Upper lobe of left lung (tissue), 6 donors: ENCODE results near the gene SPRED2. TPM values are rescaled to one million over a fixed set of nuclear protein-coding genes. Genes with fewer than 3 reads are reported as not detected.

ENCODE experiments used
- ATAC-seq, 2 donors: fragments of 200-7000 bp; cut with Tn5 transposase; one replicate each; pipeline ENCODE4 v1.9.1; 2022; ENCODE audit warnings: mild to moderate bottlenecking in 2 of 2, moderate library complexity in 2 of 2; ENCODE audit not compliant: low FRiP score in 2 of 2
- DNase-seq, 2 donors: peaks; one replicate each; pipeline ENCODE4 v3.0.0-alpha.2; 2019 to 2020
- H3K27ac ChIP-seq, 4 donors: fragments of 200-600 bp; sonication (generic); one replicate each; pipeline ENCODE4 v1.5.1; 2016 to 2019
- H3K27me3 ChIP-seq, 4 donors: fragments of 200-600 bp; sonication (generic); one replicate each; pipeline ENCODE4 v1.5.1; 2017 to 2019
- H3K36me3 ChIP-seq, 4 donors: fragments of 200-600 bp; sonication (generic); one replicate each; pipeline ENCODE4 v1.5.1; 2016 to 2019
- H3K4me1 ChIP-seq, 4 donors: fragments of 200-600 bp; sonication (generic); one replicate each; pipeline ENCODE4 v1.5.1; 2018 to 2019
- H3K4me3 ChIP-seq, 4 donors: fragments of 200-600 bp; sonication (generic); one replicate each; pipeline ENCODE4 v1.5.1; 2017 to 2019; ENCODE audit warnings: mild to moderate bottlenecking in 2 of 4, moderate library complexity in 1 of 4
- H3K9me3 ChIP-seq, 4 donors: fragments of 200-600 bp; sonication (generic); one replicate each; pipeline ENCODE4 v1.5.1; 2018 to 2019
- EP300 ChIP-seq, 4 donors: sonication (generic); formaldehyde crosslinking; IDR thresholded peaks; one replicate each; pipeline ENCODE4 v1.5.1; 2017; ENCODE audit warnings: antibody characterized with exemption in 4 of 4, control low read depth in 2 of 4
- POLR2A ChIP-seq, 4 donors: fragments of 450-650 bp; IDR thresholded peaks; one replicate each; pipeline ENCODE4 v1.5.1; 2016 to 2017; ENCODE audit warnings: antibody characterized with exemption in 4 of 4, mild to moderate bottlenecking in 2 of 4
- POLR2AphosphoS5 ChIP-seq, 2 donors: sonication (generic); formaldehyde crosslinking; IDR thresholded peaks; one replicate each; pipeline ENCODE4 v1.5.1; 2017; ENCODE audit warnings: antibody characterized with exemption in 2 of 2
- WGBS, 2 donors: methylation state at CpG; one replicate each; pipeline ENCODE4 v1.1.5; 2017 to 2018; 5-methylcytosine and 5-hydroxymethylcytosine counted together
- total RNA-seq, 6 donors: library from RNA; depleted of rRNA in 4 of 6; stranded (reverse); fragments of >200 nt in 4 of 6; gene quantifications; one replicate each; pipeline versions ENCODE4 v1.1.0 to v1.2.1, GENCODE V29; 2016 to 2021
- TF ChIP-seq, protein P1 (sequence below), 6 experiments: fragments of 450-650 bp in 4 of 6; fragments of 200-600 bp in 2 of 6; sonication (generic) in 2 of 6; IDR thresholded peaks; one replicate each; pipeline ENCODE4 v1.5.1; 2016 to 2019; ENCODE audit warnings: antibody characterized with exemption in 6 of 6
- donor health status: DM: no; HTN: no; CAD: no; lungs with moderate emphysema.
- donor health status: DM: no; HTN: yes; CAD: no; lungs with severe emphysema.

The SPRED2 gene
- total RNA-seq, 6 donors from 2014 or later: 15.7 to 53.0 (median 38.1) TPM

DNA sequence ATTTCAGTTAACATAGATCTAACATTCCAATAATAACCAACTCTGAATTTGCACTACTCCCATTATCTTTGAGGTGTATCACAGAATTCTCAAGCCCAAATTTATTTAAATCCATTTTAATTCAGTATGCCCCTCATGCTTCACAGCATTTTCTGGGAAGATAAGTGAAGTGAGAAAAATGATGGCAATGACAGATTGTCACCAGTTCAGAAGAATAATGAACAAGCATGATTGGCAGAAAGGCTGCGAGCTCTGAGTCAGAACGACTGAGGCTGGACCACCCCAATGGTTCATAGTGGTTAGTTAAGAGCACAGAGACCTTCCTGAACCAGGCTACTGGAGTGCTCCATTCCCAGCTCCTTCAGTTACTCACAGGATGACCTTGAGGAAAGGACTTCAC is 4.9 kb downstream of the SPRED2 start:
- no peak for ATAC-seq
- peaks cover 6 to 25% (median 13%) of the 10 kb centered on the region in 4 donors for H3K4me1 ChIP-seq
- no peaks in the 10 kb centered on the region for H3K9me3 ChIP-seq
- TF ChIP-seq EP300 (IDR thresholded peaks at IDR 0.05): no peak
- H3K4me3 ChIP-seq: no peak overlapping the region
- no peaks in the 10 kb centered on the region for H3K36me3 ChIP-seq
- H3K27ac ChIP-seq: no peak overlapping the region
- DNase-seq: no peak
- H3K27me3 ChIP-seq: no peaks in the 10 kb centered on the region
- WGBS, 2 donors: 88 to 94% methylated on average over 2 of the region's 2 CpGs

DNA sequence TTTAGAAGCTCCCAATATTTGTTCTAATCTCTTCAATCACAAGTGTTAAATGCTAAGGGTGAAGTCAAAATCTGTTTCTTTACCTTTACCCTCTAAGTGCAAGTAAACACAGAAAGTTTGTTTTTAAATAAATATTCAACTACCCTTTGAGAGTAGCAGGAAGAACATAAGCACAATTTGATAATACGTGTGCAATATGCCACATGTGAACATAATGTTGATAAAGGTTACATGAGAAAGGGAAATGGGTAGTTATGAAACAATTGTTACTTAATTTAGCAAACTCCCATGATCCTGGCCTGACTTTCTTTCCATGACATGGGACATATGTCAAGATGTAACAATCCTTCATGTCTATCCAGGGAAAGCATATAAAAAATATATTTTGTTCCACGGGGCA is 7.1 kb downstream of the SPRED2 start:
- H3K36me3 ChIP-seq: no peaks in the 10 kb centered on the region
- no peaks in the 10 kb centered on the region for H3K9me3 ChIP-seq
- no peak for ATAC-seq
- H3K27ac ChIP-seq: no peak overlapping the region
- DNase-seq: no peak
- H3K4me1 ChIP-seq: peaks cover 22 to 31% (median 27%) of the 10 kb centered on the region in 4 donors
- peak in 1 of 4 donors; percentile 80 for TF ChIP-seq EP300 (IDR thresholded peaks at IDR 0.05)
- TF ChIP-seq, protein P1, sequence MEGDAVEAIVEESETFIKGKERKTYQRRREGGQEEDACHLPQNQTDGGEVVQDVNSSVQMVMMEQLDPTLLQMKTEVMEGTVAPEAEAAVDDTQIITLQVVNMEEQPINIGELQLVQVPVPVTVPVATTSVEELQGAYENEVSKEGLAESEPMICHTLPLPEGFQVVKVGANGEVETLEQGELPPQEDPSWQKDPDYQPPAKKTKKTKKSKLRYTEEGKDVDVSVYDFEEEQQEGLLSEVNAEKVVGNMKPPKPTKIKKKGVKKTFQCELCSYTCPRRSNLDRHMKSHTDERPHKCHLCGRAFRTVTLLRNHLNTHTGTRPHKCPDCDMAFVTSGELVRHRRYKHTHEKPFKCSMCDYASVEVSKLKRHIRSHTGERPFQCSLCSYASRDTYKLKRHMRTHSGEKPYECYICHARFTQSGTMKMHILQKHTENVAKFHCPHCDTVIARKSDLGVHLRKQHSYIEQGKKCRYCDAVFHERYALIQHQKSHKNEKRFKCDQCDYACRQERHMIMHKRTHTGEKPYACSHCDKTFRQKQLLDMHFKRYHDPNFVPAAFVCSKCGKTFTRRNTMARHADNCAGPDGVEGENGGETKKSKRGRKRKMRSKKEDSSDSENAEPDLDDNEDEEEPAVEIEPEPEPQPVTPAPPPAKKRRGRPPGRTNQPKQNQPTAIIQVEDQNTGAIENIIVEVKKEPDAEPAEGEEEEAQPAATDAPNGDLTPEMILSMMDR (IDR thresholded peaks at IDR 0.05): no peak
- H3K27me3 ChIP-seq: no peaks in the 10 kb centered on the region
- H3K4me3 ChIP-seq: no peak overlapping the region
- WGBS, 2 donors: 39 to 65% methylated on average over 2 of the region's 2 CpGs

DNA sequence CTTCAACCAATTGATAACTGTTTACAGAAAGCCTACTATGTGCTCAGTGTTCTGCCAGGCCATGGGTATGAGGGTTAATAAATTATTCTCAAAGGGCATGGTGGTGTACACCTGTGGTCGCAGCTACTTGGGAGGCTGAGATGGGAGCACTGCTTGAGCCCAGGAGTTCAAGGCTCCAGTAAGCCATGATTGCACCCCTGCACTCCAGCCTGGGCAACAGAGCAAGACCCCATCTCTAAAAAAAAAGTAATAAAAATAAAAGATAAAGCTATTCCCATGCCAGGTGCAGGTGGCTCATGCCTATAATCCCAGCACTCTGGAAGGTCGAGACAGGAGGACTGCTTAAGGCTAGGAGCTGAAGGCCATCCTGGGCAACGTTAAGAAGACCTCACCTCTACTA is 8.0 kb downstream of the SPRED2 start:
- H3K27me3 ChIP-seq: no peaks in the 10 kb centered on the region
- TF ChIP-seq POLR2AphosphoS5 (IDR thresholded peaks at IDR 0.05) (no peak), EP300 (IDR thresholded peaks at IDR 0.05) (no peak), POLR2A (IDR thresholded peaks at IDR 0.05) (no peak)
- TF ChIP-seq, protein P1 (IDR thresholded peaks at IDR 0.05): no peak
- no peak for ATAC-seq
- H3K4me1 ChIP-seq: peaks cover 19 to 24% (median 20%) of the 10 kb centered on the region in 4 donors
- no peaks in the 10 kb centered on the region for H3K9me3 ChIP-seq
- no peak overlapping the region for H3K4me3 ChIP-seq
- no peak for DNase-seq
- WGBS, 2 donors: 96 to 97% methylated on average over 3 of the region's 3 CpGs
- H3K27ac ChIP-seq: no peak overlapping the region
- H3K36me3 ChIP-seq: no peaks in the 10 kb centered on the region

DNA sequence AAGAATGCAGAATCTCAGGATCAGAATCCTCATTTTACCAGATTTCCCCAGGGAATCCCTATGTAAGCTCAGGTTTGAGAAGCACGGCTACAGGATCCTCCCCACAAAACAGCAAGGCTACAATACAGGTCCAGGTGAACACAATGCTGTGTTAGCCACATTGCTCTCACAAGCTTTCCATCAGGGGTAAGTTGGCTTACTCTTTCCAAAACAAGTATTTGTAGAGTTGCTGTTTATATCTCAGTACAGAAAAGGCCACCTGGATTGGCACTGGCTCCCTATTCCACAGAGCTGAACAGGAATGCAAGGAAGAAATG is 11.0 kb downstream of the SPRED2 start:
- Histone ChIP-seq H3K4me3 (no peak overlapping the region), H3K27me3 (no peaks in the 10 kb centered on the region), H3K27ac (no peak overlapping the region), H3K4me1 (peaks cover 15 to 24% (median 20%) of the 10 kb centered on the region in 4 donors), H3K36me3 (no peaks in the 10 kb centered on the region), H3K9me3 (no peaks in the 10 kb centered on the region)
- WGBS, 2 donors: 57 to 87% methylated on average over 1 of the region's 1 CpG
- TF ChIP-seq POLR2A (IDR thresholded peaks at IDR 0.05) (no peak), EP300 (IDR thresholded peaks at IDR 0.05) (no peak), POLR2AphosphoS5 (IDR thresholded peaks at IDR 0.05) (no peak)
- TF ChIP-seq, protein P1 (IDR thresholded peaks at IDR 0.05): no peak
- no peak for ATAC-seq
- no peak for DNase-seq

DNA sequence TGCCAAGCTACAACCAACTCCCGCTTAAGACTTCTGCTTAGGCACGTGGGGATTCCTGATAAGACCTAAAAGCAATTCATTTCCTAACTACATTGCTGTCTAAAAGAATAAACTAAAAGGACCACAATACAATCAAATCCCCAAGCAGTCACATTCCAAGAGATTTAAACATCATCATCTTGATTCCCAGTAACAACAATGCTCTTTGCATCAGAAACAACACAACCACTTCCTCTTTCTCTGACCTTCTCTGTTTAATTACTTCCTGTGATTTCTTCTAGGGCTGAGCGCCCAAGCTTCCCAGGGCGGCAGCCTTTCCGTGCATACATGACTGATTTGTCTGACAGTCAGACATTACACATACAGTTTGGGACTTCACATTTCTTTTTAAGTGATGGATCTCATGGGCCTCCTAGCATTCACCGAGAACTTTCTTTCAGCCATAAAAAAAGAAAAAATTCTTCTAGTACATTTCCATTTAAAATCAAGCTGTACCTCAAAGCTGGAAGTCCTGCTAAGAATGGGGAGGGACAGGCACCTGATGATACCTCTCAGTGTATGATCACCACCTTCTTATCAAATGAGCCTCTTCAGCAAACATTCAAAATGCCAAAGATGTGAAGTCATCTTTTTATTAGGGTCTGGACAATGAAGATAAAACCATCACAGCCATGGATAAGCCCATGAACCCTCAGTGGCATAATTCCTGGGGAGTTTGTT is 11.5 kb downstream of the SPRED2 start:
- DNase-seq (peak in 1 of 2 donors; percentile 33), ATAC-seq (peak in 1 of 2 donors; percentile 71)
- no peaks in the 10 kb centered on the region for H3K36me3 ChIP-seq
- H3K27me3 ChIP-seq: no peaks in the 10 kb centered on the region
- no peak overlapping the region for H3K27ac ChIP-seq
- H3K4me1 ChIP-seq: peaks cover 15 to 23% (median 20%) of the 10 kb centered on the region in 4 donors
- 26 to 38% methylated on average over 6 of the region's 6 CpGs for WGBS, 2 donors
- no peaks in the 10 kb centered on the region for H3K9me3 ChIP-seq
- H3K4me3 ChIP-seq: no peak overlapping the region
- no peak for TF ChIP-seq POLR2A (IDR thresholded peaks at IDR 0.05)
- peak in 1 of 4 donors; percentile 18 for TF ChIP-seq EP300 (IDR thresholded peaks at IDR 0.05)
- peak; percentile 49 to 53 for TF ChIP-seq POLR2AphosphoS5 (IDR thresholded peaks at IDR 0.05)
- TF ChIP-seq, protein P1 (IDR thresholded peaks at IDR 0.05): no peak
